Measurements from ENCODE around the gene PAH. TPM values are rescaled to one million over a fixed set of nuclear protein-coding genes. Genes with fewer than 3 reads are reported as not detected.

Gene PAH
- total and polyA plus RNA-seq, 2 of the 13 experiments (the other 11 are each of a cell fraction or from before 2014, with no cell fraction given): 192 to 451 TPM

DNA sequence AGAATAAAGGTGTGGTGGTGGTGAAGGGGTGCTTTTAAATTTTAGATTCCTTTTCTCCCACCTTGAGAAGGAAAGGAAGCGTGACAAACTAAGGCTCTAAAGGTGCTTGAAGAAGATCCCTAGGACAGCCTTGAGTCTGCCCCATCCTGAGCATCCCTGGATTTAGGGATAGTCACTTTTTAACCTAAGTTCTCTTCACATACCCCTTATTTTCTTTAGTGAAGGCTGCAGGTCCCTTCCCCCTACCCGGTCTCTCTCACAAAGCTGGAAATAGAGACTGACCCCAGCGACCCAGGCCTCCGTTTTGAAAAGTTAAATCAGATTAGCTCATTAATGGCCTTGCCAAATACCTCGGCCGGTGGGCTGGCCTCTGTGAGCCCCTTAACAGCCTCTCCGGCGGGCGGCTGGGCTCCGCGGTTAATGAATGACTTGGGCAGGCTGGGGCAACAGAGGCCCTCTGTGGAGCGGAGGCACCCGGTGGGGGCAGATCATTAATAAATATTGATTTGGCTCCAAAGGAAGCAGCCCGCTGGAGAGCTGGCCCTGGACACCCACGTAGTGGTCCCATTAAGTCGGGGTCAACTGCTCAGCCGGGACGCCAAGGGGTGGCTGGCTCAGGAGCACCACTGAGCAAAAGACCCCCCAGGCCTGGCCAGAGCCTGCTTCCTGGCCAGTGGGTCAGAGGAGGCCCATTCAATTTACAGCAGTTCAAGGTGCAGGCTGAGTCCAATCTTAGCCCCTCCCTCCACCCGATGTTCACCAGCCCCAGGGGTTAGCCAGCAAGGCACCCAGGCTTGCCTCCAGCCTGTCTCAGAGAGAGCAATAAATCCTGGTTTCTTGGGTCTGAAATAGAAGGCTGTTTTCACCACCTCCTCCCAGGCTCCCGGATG, 31.8 kb downstream of the PAH start (continued):
- TF ChIP-seq, protein P1, sequence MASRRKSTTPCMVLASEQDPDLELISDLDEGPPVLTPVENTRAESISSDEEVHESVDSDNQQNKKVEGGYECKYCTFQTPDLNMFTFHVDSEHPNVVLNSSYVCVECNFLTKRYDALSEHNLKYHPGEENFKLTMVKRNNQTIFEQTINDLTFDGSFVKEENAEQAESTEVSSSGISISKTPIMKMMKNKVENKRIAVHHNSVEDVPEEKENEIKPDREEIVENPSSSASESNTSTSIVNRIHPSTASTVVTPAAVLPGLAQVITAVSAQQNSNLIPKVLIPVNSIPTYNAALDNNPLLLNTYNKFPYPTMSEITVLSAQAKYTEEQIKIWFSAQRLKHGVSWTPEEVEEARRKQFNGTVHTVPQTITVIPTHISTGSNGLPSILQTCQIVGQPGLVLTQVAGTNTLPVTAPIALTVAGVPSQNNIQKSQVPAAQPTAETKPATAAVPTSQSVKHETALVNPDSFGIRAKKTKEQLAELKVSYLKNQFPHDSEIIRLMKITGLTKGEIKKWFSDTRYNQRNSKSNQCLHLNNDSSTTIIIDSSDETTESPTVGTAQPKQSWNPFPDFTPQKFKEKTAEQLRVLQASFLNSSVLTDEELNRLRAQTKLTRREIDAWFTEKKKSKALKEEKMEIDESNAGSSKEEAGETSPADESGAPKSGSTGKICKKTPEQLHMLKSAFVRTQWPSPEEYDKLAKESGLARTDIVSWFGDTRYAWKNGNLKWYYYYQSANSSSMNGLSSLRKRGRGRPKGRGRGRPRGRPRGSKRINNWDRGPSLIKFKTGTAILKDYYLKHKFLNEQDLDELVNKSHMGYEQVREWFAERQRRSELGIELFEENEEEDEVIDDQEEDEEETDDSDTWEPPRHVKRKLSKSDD (CRISPR knock-in tag; IDR thresholded peaks at IDR 0.05; ENCODE audit: low read depth): no peak; the same call in 1 of the 2 replicates
- TF ChIP-seq ZFP36 (IDR thresholded peaks at IDR 0.05; ENCODE audit: borderline replicate concordance, low read depth, low read length, partially characterized antibody) (no peak), PITX1 (CRISPR knock-in tag; IDR thresholded peaks at IDR 0.05) (peak; percentile 76), ZSCAN21 (CRISPR knock-in tag; IDR thresholded peaks at IDR 0.05; ENCODE audit: borderline replicate concordance) (no peak; the same call in 1 of the 2 replicates), ZNF83 (CRISPR knock-in tag; IDR thresholded peaks at IDR 0.05; ENCODE audit: borderline replicate concordance) (no peak), MLX (CRISPR knock-in tag; IDR thresholded peaks at IDR 0.05) (0 out of 2 replicates have a peak, but pooled peaks have one; percentile 9), ZNF878 (CRISPR knock-in tag; IDR thresholded peaks at IDR 0.05) (peak; percentile 67; the same call in 1 of the 2 replicates), ZNF30 (CRISPR knock-in tag; IDR thresholded peaks at IDR 0.05) (no peak), HMGA1 (CRISPR knock-in tag; conservative IDR thresholded peaks at IDR 0.05) (no peak), FOSL1 (CRISPR knock-in tag; IDR thresholded peaks at IDR 0.05; ENCODE audit: borderline replicate concordance) (0 out of 2 replicates have a peak, but pooled peaks have one; percentile 13), ZNF597 (CRISPR knock-in tag; IDR thresholded peaks at IDR 0.05) (no peak), SETDB1 (CRISPR knock-in tag; IDR thresholded peaks at IDR 0.05; ENCODE audit: borderline replicate concordance) (no peak), PRMT3 (CRISPR knock-in tag; IDR thresholded peaks at IDR 0.05; ENCODE audit: borderline replicate concordance, low read depth) (no peak; the same call in 1 of the 2 replicates), ZNF550 (CRISPR knock-in tag; IDR thresholded peaks at IDR 0.05; ENCODE audit: borderline replicate concordance) (no peak), ZKSCAN8 (CRISPR knock-in tag; IDR thresholded peaks at IDR 0.05; ENCODE audit: borderline replicate concordance) (peak; percentile 70; the same call in 1 of the 2 replicates), ZSCAN12 (CRISPR knock-in tag; IDR thresholded peaks at IDR 0.05) (0 out of 2 replicates have a peak, but pooled peaks have one; percentile 83)
- TF ChIP-seq, protein P2, sequence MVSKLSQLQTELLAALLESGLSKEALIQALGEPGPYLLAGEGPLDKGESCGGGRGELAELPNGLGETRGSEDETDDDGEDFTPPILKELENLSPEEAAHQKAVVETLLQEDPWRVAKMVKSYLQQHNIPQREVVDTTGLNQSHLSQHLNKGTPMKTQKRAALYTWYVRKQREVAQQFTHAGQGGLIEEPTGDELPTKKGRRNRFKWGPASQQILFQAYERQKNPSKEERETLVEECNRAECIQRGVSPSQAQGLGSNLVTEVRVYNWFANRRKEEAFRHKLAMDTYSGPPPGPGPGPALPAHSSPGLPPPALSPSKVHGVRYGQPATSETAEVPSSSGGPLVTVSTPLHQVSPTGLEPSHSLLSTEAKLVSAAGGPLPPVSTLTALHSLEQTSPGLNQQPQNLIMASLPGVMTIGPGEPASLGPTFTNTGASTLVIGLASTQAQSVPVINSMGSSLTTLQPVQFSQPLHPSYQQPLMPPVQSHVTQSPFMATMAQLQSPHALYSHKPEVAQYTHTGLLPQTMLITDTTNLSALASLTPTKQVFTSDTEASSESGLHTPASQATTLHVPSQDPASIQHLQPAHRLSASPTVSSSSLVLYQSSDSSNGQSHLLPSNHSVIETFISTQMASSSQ (IDR thresholded peaks at IDR 0.05; ENCODE audit: low read depth): peak; percentile 97
- TF ChIP-seq, protein P2 (CRISPR knock-in tag; IDR thresholded peaks at IDR 0.05; ENCODE audit: borderline replicate concordance): peak; percentile 99

Data from HepG2 (cell line).